Measurements from ENCODE around the gene PLEKHA3. TPM values are rescaled to one million over a fixed set of nuclear protein-coding genes. Genes with fewer than 3 reads are reported as not detected.
"Not testable (repeated sequence)": the region's sequence is repeated elsewhere in the genome, so short reads cannot be mapped to it uniquely, and the experiment has no call there.

PLEKHA3 gene
- total RNA-seq, 1 donor, result 17.6 TPM

DNA sequence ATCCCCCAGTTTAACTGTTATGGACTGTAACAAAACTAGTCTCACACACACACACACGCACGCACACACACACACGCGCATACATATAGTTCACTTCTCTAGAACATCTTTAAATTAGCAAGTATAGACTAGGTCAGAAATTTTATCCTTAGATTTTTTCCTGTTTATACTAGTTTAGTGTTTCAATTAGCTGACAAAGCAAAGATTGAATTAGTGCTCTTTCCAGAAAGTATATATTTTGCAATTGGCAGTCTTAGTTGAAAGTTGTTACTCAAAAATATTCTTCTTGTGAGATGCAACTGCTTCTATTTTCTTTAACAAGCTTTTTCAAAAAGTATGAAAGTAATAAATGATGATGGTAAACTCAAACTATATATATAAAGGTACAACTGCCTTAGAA, 22.5 kb downstream of the PLEKHA3 start:
- H3K4me1 ChIP-seq (ENCODE audit: insufficient read depth, low read length), result no peaks in the 10 kb centered on the region
- H3K27me3 ChIP-seq (ENCODE audit: insufficient read depth, low read length), result no peaks in the 10 kb centered on the region
- H3K4me3 ChIP-seq (ENCODE audit: low read length), result no peak overlapping the region
- H3K9me3 ChIP-seq (ENCODE audit: low read depth, low read length), result no peaks in the 10 kb centered on the region

DNA sequence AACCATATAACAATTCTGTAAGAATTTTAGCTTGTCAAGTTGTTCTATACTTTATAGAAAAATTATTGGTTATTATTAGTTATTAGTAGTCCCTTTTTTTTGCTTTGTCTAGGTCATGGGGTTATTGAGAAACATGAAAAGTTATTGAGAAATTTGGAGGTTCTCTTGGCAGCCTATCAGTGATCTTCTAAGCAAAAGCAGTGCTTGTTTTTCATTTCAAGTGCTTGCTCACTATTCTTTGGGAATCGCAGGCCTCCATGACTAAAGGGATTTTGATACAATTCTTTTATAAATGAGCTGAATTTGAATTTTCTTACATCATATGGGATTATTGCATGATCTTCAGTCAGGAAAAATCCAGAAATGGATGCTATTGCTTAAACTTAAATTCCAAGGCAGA, 25.8 kb downstream of the PLEKHA3 start:
- no peaks in the 10 kb centered on the region for H3K27me3 ChIP-seq (ENCODE audit: insufficient read depth, low read length)
- H3K9me3 ChIP-seq (ENCODE audit: low read depth, low read length), result no peaks in the 10 kb centered on the region
- no peak overlapping the region for H3K4me3 ChIP-seq (ENCODE audit: low read length)
- H3K4me1 ChIP-seq (ENCODE audit: insufficient read depth, low read length), result no peaks in the 10 kb centered on the region

DNA sequence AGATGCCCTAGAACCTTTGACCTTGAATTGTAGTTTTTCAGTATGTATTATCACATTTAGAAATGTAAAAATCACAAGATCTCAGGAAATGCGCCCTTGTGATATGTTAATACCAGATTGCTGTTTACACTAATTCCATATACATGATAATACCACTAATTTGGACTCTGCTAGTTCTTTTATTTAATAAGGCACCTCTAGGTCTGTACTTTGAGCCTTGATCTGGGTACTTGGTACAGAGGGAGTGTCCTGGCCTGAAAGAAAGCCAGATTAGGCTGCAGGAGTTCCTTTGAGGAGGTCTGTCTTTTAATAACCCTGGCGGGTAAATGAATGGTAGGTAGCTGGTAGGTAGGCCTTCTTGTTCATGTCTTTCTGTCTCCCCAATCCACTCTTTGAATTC, 26.3 kb downstream of the PLEKHA3 start:
- H3K4me3 ChIP-seq (ENCODE audit: low read length), result no peak overlapping the region
- no peaks in the 10 kb centered on the region for H3K9me3 ChIP-seq (ENCODE audit: low read depth, low read length)
- H3K4me1 ChIP-seq (ENCODE audit: insufficient read depth, low read length), result no peaks in the 10 kb centered on the region
- no peaks in the 10 kb centered on the region for H3K27me3 ChIP-seq (ENCODE audit: insufficient read depth, low read length)

DNA sequence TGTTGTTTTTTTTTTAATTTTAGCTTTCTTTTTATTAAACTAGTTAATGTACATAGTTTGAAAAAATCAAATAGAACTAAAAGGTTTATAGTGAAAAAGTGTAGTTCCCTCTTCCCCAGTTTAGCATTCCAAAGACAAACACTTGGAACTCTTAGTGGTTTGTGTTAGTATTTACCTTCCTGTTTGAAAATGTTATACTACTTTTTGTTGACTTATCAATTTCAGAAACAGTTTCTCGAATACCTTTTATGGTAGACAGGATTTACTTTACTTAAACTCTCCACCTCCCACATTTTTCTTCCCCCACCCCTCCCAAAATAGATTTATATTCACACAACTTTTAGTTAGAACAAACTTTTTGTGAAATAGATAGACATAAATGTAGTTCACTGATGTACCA, 26.7 kb downstream of the PLEKHA3 start:
- no peaks in the 10 kb centered on the region for H3K4me1 ChIP-seq (ENCODE audit: insufficient read depth, low read length)
- H3K4me3 ChIP-seq (ENCODE audit: low read length), result no peak overlapping the region
- H3K9me3 ChIP-seq (ENCODE audit: low read depth, low read length), result no peaks in the 10 kb centered on the region
- no peaks in the 10 kb centered on the region for H3K27me3 ChIP-seq (ENCODE audit: insufficient read depth, low read length)

DNA sequence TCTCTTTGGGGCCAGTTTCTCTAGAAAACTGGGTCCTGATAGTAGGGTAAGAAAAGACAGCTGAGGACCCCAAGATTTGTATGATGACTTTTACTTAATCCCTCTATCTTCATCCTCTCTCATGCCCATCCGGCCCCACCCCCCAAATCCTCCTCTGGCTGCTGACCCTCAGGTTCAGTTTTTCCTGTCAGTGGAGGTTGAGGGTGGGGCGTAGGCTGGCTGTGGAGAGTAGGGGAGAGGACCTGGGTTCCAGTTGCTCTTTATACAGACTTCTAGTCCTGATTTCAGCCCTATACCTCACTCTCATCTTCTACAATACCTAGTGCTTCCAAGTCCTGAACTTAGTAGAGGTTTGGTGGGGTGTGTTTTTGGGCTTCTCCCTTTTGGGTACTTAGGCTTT, 28.4 kb downstream of the PLEKHA3 start:
- Histone ChIP-seq H3K4me3 (ENCODE audit: low read length) (no peak overlapping the region), H3K9me3 (ENCODE audit: low read depth, low read length) (no peaks in the 10 kb centered on the region), H3K27me3 (ENCODE audit: insufficient read depth, low read length) (no peaks in the 10 kb centered on the region), H3K4me1 (ENCODE audit: insufficient read depth, low read length) (no peaks in the 10 kb centered on the region)

DNA sequence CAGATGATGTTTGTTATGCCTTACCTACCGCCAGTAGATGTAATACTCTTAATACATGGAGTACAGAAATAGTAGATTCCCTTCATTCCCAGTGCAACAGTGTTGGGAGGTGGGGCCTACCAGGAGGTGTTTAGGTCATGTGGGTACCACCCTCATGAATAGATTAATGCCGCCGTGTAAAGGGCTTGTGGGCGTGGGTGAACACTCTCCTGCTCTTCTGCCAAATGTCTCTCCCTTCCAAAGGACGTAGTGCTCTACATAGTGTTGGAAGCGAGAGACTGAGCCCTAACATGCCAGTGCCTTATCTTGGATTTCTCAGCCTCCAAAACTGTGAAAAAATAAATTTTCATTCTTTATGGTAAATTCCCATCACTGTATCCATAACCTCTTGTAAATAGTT, 30.1 kb downstream of the PLEKHA3 start:
- Histone ChIP-seq H3K9me3 (ENCODE audit: low read depth, low read length) (no peaks in the 10 kb centered on the region), H3K4me1 (ENCODE audit: insufficient read depth, low read length) (no peaks in the 10 kb centered on the region), H3K27me3 (ENCODE audit: insufficient read depth, low read length) (no peaks in the 10 kb centered on the region), H3K4me3 (ENCODE audit: low read length) (no peak overlapping the region)

DNA sequence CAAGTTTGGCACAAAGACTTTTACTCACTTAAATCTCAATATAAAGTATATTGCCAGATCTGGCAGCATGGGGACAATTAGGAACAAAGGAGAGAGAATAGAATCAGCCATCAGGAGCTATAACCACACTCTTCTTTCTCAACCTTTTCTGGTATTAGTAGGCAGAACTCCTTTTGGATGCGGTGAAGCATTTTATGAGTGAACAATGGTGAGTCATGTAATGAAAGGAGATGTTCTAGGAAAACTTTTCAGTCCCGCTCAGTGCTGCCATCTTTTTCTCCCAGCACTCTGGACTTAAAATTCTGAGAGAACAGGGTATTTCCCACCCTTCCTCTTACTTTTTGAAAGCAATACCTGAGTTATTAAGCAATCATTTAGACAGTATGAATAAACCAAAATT, 32.2 kb downstream of the PLEKHA3 start:
- no peak overlapping the region for H3K4me3 ChIP-seq (ENCODE audit: low read length)
- H3K27me3 ChIP-seq (ENCODE audit: insufficient read depth, low read length), result no peaks in the 10 kb centered on the region
- no peaks in the 10 kb centered on the region for H3K4me1 ChIP-seq (ENCODE audit: insufficient read depth, low read length)
- H3K9me3 ChIP-seq (ENCODE audit: low read depth, low read length), result no peaks in the 10 kb centered on the region

DNA sequence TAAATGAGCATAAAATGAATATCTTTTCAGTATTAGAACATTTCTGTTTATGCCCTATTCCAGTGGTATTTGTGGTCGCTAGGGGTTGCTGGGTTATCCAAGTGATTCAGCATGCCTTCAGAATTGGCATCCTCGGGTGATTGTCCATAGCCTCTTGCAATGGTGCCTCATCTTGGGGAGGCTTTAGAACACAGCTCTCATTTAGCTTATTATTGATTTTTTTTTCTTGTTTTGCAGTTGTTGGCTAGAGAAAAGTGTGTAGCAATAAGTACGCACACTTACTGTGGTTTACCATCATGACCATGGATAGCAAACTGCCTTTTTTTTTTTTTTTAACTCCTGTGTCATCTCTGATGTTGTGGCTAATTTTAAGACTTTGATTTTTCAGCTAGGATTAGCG, 33.6 kb downstream of the PLEKHA3 start:
- Histone ChIP-seq H3K4me3 (ENCODE audit: low read length) (no peak overlapping the region), H3K27me3 (ENCODE audit: insufficient read depth, low read length) (no peaks in the 10 kb centered on the region), H3K4me1 (ENCODE audit: insufficient read depth, low read length) (no peaks in the 10 kb centered on the region), H3K9me3 (ENCODE audit: low read depth, low read length) (no peaks in the 10 kb centered on the region)

DNA sequence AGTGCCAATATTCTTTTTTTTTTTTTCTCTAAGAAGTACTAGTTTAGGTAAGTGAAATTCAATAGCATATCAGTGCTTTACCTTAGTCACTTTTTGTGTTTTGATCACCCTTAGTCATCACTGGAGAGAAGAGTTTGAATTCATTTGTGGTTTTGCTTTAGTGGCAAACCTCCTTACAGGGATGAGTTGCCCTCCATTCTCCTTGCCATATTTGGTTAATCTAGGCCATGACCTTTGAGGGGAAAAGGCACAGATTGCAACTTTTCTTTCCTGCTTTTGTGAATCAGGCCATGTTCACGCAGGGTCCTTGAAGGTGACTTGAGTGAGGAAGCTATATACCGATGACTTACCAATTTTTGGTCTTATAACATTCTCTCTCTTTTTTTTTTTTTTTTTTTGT, 34.4 kb downstream of the PLEKHA3 start:
- no peaks in the 10 kb centered on the region for H3K9me3 ChIP-seq (ENCODE audit: low read depth, low read length)
- no peaks in the 10 kb centered on the region for H3K27me3 ChIP-seq (ENCODE audit: insufficient read depth, low read length)
- H3K4me3 ChIP-seq (ENCODE audit: low read length), result no peak overlapping the region
- no peaks in the 10 kb centered on the region for H3K4me1 ChIP-seq (ENCODE audit: insufficient read depth, low read length)

DNA sequence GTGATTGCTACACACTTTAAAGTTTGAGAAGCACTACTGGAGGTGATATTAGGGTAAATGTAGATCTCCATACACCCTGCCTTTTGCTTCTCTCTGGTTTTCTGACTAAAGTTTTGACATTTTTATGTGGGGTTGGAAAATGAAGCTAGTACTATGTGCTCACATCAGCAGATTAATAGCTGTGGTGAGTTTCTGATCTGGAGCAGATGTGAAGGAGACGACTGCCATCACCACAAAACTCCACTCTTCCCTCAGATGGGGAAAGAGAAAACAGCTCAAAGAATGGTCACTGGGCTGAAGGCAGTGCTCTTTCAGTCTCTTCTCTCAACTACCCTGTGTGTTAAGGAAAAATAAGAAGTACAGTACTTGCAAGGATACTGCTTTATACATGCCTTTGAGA, 37.2 kb downstream of the PLEKHA3 start:
- H3K9me3 ChIP-seq (ENCODE audit: low read depth, low read length), result no peaks in the 10 kb centered on the region
- no peak overlapping the region for H3K4me3 ChIP-seq (ENCODE audit: low read length)
- no peaks in the 10 kb centered on the region for H3K27me3 ChIP-seq (ENCODE audit: insufficient read depth, low read length)
- no peaks in the 10 kb centered on the region for H3K4me1 ChIP-seq (ENCODE audit: insufficient read depth, low read length)

DNA sequence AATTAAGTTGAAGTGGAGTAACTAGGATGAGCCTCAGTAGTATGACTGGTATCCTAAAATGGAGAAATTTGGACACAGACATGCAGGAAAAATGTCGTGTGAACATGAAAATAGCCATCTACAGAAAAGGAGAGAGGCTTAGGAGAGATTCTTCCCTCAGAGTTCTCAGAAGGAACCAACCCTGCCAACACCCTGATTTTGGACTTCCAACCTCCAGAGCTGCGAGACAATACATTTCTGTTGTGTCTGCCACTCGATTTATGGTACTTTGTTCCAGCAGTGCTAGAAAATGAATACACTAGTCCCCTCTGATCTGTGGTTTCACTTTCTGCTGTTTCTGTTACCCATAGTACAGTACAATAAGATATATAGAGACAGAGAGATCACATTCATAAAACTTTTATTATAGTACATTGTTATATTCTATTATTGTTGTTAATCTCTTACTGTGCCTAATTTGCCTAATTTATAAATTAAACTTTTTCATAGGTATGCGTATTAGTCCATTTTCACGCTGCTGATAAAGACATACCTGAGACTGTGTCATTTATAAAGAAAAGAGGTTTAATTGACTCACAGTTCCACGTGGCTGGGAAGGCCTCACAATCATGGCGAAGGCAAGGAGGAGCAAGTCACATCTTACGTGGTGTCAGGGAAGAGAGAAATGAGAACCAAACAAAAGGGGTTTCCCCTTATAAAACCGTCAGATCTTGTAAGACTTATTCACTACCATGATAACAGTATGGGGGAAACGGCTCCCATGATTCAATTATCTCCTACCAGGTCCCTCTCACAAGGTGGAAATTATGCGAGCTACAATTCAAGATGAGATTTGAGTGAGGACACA, 41.3 kb downstream of the PLEKHA3 start:
- Histone ChIP-seq H3K9me3 (ENCODE audit: low read depth, low read length) (no peaks in the 10 kb centered on the region), H3K4me3 (ENCODE audit: low read length) (no peak overlapping the region), H3K27me3 (ENCODE audit: insufficient read depth, low read length) (no peaks in the 10 kb centered on the region), H3K4me1 (ENCODE audit: insufficient read depth, low read length) (peaks cover 15% of the 10 kb centered on the region)

DNA sequence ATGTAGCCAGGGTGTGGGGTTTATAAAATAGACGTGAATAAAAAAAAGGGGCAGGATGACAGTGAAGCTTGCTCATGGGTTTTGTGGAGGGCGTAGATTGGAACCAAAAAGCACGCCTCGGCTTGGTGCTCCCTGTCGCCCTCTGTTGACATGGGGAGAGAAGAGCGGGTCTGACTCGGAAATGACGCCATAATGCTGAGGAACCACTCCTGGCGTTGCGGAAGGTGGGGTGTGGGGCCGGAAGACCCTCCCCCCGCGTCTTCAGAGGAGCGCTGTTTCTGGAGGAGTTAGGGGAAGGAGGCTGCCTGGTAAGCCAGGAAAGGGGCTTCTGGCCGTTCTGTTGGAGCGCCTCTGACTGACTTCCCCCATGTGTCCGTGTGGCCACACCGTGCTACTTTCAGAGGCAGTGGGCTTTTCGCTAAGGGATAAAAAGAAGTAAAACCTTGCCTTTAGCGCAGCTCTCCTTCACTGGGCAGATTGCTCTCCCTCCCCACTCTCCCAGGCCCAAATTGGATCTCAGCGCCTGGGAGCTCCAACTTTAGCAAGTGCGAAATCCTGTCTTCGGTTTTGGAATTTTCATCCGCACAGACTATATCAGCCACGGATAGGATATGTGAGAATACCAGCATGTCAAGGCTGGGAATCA, 42.8 kb downstream of the PLEKHA3 start:
- H3K9me3 ChIP-seq (ENCODE audit: low read depth, low read length), result no peaks in the 10 kb centered on the region
- H3K4me1 ChIP-seq (ENCODE audit: insufficient read depth, low read length), result peaks cover 15% of the 10 kb centered on the region
- H3K4me3 ChIP-seq (ENCODE audit: low read length), result peak overlapping the region; percentile 88
- no peaks in the 10 kb centered on the region for H3K27me3 ChIP-seq (ENCODE audit: insufficient read depth, low read length)

DNA sequence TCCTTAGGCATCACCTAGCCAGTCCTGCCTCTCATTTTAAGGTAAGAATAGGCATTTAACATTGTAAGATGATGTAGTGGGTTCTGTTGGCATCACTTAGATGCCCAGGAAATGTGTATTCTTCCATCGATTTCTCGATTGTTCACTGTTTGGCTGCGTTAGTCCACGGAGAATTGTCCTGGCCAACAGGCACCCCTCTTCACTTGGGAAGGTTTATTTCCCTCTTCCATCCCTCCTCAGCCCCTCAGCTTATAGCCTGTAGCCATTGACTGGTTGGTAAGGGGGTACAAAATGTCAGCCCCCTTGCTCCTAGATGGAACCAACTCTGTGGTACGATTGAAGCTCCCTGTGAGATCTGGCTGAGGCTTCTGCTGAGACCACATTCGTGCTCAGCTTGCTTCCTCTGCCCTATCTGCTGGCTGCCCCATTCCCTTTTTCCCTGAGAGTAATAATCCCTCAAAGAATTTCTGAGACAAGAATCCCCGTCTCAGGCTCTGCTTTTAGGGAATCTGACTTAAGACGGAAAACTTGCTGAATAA, 43.4 kb downstream of the PLEKHA3 start:
- Histone ChIP-seq H3K4me1 (ENCODE audit: insufficient read depth, low read length) (peaks cover 19% of the 10 kb centered on the region), H3K9me3 (ENCODE audit: low read depth, low read length) (no peaks in the 10 kb centered on the region), H3K27me3 (ENCODE audit: insufficient read depth, low read length) (no peaks in the 10 kb centered on the region), H3K4me3 (ENCODE audit: low read length) (peak overlapping the region; percentile 88)

DNA sequence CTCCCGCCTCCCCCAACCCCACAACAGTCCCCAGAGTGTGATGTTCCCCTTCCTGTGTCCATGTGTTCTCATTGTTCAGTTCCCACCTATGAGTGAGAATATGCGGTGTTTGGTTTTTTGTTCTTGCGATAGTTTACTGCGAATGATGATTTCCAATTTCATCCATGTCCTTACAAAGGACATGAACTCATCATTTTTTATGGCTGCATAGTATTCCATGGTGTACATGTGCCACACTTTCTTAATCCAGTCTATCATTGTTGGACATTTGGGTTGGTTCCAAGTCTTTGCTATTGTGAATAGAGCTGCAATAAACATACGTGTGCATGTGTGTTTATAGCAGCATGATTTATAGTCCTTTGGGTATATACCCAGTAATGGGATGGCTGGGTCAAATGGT, 44.8 kb downstream of the PLEKHA3 start:
- H3K9me3 ChIP-seq (ENCODE audit: low read depth, low read length); H3K27me3 ChIP-seq (ENCODE audit: insufficient read depth, low read length); H3K4me3 ChIP-seq (ENCODE audit: low read length): not testable (repeated sequence)
- H3K4me1 ChIP-seq (ENCODE audit: insufficient read depth, low read length), result peaks cover 26% of the 10 kb centered on the region

DNA sequence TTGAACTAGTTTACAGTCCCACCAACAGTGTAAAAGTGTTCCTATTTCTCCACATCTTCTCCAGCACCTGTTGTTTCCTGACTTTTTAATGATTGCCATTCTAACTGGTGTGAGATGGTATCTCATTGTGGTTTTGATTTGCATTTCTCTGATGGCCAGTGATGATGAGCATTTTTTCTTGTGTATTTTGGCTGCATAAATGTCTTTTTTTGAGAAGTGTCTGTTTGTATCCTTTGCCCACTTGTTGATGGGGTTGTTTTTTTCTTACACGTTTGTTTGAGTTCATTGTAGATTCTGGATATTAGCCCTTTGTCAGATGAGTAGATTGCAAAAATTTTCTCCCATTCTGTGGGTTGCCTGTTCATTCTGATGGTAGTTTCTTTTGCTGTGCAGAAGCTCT, 45.2 kb downstream of the PLEKHA3 start:
- not testable (repeated sequence) for H3K27me3 ChIP-seq (ENCODE audit: insufficient read depth, low read length); H3K9me3 ChIP-seq (ENCODE audit: low read depth, low read length); H3K4me3 ChIP-seq (ENCODE audit: low read length)
- peaks cover 31% of the 10 kb centered on the region for H3K4me1 ChIP-seq (ENCODE audit: insufficient read depth, low read length)

DNA sequence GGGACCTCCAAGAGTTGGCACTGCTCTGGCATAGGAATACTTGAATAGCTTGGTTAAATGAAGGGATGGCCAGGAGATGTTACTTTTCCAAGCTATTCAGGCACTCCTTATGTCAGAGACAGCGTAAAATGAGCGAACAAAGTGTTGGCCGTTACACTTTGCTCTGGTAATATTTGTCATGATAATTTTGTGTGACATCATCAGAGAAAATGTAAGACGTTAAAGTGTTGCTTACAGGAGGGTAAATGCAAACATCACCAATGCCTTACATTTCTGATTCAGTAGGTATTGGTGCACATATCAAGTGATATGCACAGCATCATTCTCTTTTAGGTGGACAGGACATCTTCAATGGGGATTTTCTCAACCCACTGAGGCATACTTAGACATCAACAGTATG, 46.0 kb downstream of the PLEKHA3 start:
- peaks cover 38% of the 10 kb centered on the region for H3K4me1 ChIP-seq (ENCODE audit: insufficient read depth, low read length)
- H3K27me3 ChIP-seq (ENCODE audit: insufficient read depth, low read length), result no peaks in the 10 kb centered on the region
- no peaks in the 10 kb centered on the region for H3K9me3 ChIP-seq (ENCODE audit: low read depth, low read length)
- no peak overlapping the region for H3K4me3 ChIP-seq (ENCODE audit: low read length)

Data from mononuclear cell (primary cell).